Duodenal mucosa (tissue), 2 donors: Measurements from ENCODE around the gene CCBE1.
A peak's percentile ranks its signal among the peaks of the same experiment; 100 is the strongest.
"Not testable (repeated sequence)": the region's sequence is repeated elsewhere in the genome, so short reads cannot be mapped to it uniquely, and the experiment has no call there.

Experiments
- H3K27ac ChIP-seq: one replicate; pipeline ENCODE4 v1.7.0; 2013; ENCODE audit warnings: low read depth, low read length
- H3K27me3 ChIP-seq, 2 donors: one replicate each; pipeline ENCODE4 v1.7.0; 2013; ENCODE audit warnings: low read length in 2 of 2, control low read depth in 1 of 2; ENCODE audit not compliant: insufficient read depth in 2 of 2, control insufficient read depth in 1 of 2
- H3K36me3 ChIP-seq, 2 donors: one replicate each; pipeline ENCODE4 v1.7.0; 2013; ENCODE audit warnings: low read length in 2 of 2, control low read depth in 1 of 2; ENCODE audit not compliant: insufficient read depth in 2 of 2, control insufficient read depth in 1 of 2
- H3K4me1 ChIP-seq, 2 donors: one replicate each; pipeline ENCODE4 v1.7.0; 2013; ENCODE audit warnings: low read length in 2 of 2, control low read depth in 1 of 2; ENCODE audit not compliant: insufficient read depth in 2 of 2, control insufficient read depth in 1 of 2
- H3K4me3 ChIP-seq, 2 donors: one replicate each; pipeline ENCODE4 v1.7.0; 2013; ENCODE audit warnings: low read length in 2 of 2, low read depth in 1 of 2
- H3K9ac ChIP-seq, 2 donors: one replicate each; pipeline ENCODE4 v1.7.0; 2013; ENCODE audit warnings: low read length in 2 of 2, low read depth in 1 of 2
- H3K9me3 ChIP-seq, 2 donors: one replicate each; pipeline ENCODE4 v1.7.0; 2013; ENCODE audit warnings: low read length in 2 of 2, control low read depth in 1 of 2; ENCODE audit not compliant: control insufficient read depth in 1 of 2

Gene CCBE1

GRCh38 chr18:59660366-59660765 lies 36.9 kb downstream of the CCBE1 start:
- H3K27me3 ChIP-seq: no peaks in the 10 kb centered on the region
- no peaks in the 10 kb centered on the region for H3K36me3 ChIP-seq
- no peak overlapping the region for H3K9ac ChIP-seq
- no peak overlapping the region for H3K4me3 ChIP-seq
- no peaks in the 10 kb centered on the region for H3K4me1 ChIP-seq
- no peaks in the 10 kb centered on the region for H3K9me3 ChIP-seq
- no peak overlapping the region for H3K27ac ChIP-seq

- H3K4me3 ChIP-seq: peak overlapping the region in 1 of 2 donors; percentile 19
- no peaks in the 10 kb centered on the region for H3K9me3 ChIP-seq
- no peaks in the 10 kb centered on the region for H3K27me3 ChIP-seq
- no peak overlapping the region for H3K27ac ChIP-seq
- no peak overlapping the region for H3K9ac ChIP-seq
- H3K4me1 ChIP-seq: no peaks in the 10 kb centered on the region
- H3K36me3 ChIP-seq: no peaks in the 10 kb centered on the region
Measured at GRCh38 chr18:59659508-59660170, 37.6 kb downstream of the CCBE1 start.

- H3K4me3 ChIP-seq: no peak overlapping the region
- no peak overlapping the region for H3K27ac ChIP-seq
- H3K9ac ChIP-seq: no peak overlapping the region
- H3K27me3 ChIP-seq: no peaks in the 10 kb centered on the region
- no peaks in the 10 kb centered on the region for H3K36me3 ChIP-seq
- H3K4me1 ChIP-seq: no peaks in the 10 kb centered on the region
- H3K9me3 ChIP-seq: no peaks in the 10 kb centered on the region
Measured at GRCh38 chr18:59658941-59659340, 38.3 kb downstream of the CCBE1 start.

GRCh38 chr18:59657012-59657411 lies 40.2 kb downstream of the CCBE1 start:
- Histone ChIP-seq H3K4me3 (no peak overlapping the region), H3K27ac (no peak overlapping the region)

GRCh38 chr18:59656373-59656887 lies 40.8 kb downstream of the CCBE1 start:
- Histone ChIP-seq H3K4me3 (no peak overlapping the region), H3K27me3 (no peaks in the 10 kb centered on the region), H3K9ac (no peak overlapping the region), H3K9me3 (no peaks in the 10 kb centered on the region), H3K27ac (no peak overlapping the region), H3K36me3 (no peaks in the 10 kb centered on the region), H3K4me1 (no peaks in the 10 kb centered on the region)

More at GRCh38 chr18:59657012-59657411, 40.2 kb downstream of the CCBE1 start:
- H3K36me3 ChIP-seq: no peaks in the 10 kb centered on the region
- H3K9me3 ChIP-seq: no peaks in the 10 kb centered on the region
- no peaks in the 10 kb centered on the region for H3K4me1 ChIP-seq
- no peaks in the 10 kb centered on the region for H3K27me3 ChIP-seq
- no peak overlapping the region for H3K9ac ChIP-seq

- no peaks in the 10 kb centered on the region for H3K9me3 ChIP-seq
- H3K9ac ChIP-seq: no peak overlapping the region
- H3K36me3 ChIP-seq: no peaks in the 10 kb centered on the region
- H3K27me3 ChIP-seq: no peaks in the 10 kb centered on the region
- H3K4me3 ChIP-seq: no peak overlapping the region
- no peaks in the 10 kb centered on the region for H3K4me1 ChIP-seq
- no peak overlapping the region for H3K27ac ChIP-seq
Measured at GRCh38 chr18:59655676-59656075, 41.5 kb downstream of the CCBE1 start.

- no peak overlapping the region for H3K27ac ChIP-seq
- no peaks in the 10 kb centered on the region for H3K9me3 ChIP-seq
- H3K27me3 ChIP-seq: peaks cover 0 to 3% of the 10 kb centered on the region in 2 donors
- no peaks in the 10 kb centered on the region for H3K4me1 ChIP-seq
- no peaks in the 10 kb centered on the region for H3K36me3 ChIP-seq
- no peak overlapping the region for H3K4me3 ChIP-seq
- no peak overlapping the region for H3K9ac ChIP-seq
Measured at GRCh38 chr18:59651071-59651470, 46.2 kb downstream of the CCBE1 start.

GRCh38 chr18:59650266-59650820 lies 46.9 kb downstream of the CCBE1 start:
- Histone ChIP-seq H3K9ac (no peak overlapping the region), H3K36me3 (no peaks in the 10 kb centered on the region), H3K27ac (no peak overlapping the region), H3K9me3 (no peaks in the 10 kb centered on the region), H3K27me3 (peaks cover 0 to 3% of the 10 kb centered on the region in 2 donors), H3K4me1 (no peaks in the 10 kb centered on the region), H3K4me3 (no peak overlapping the region)

- no peaks in the 10 kb centered on the region for H3K9me3 ChIP-seq
- no peaks in the 10 kb centered on the region for H3K4me1 ChIP-seq
- peaks cover 0 to 3% of the 10 kb centered on the region in 2 donors for H3K27me3 ChIP-seq
- H3K36me3 ChIP-seq: no peaks in the 10 kb centered on the region
- no peak overlapping the region for H3K9ac ChIP-seq
- no peak overlapping the region for H3K27ac ChIP-seq
- no peak overlapping the region for H3K4me3 ChIP-seq
Measured at GRCh38 chr18:59649591-59649990, 47.6 kb downstream of the CCBE1 start.

GRCh38 chr18:59648469-59648868 lies 48.8 kb downstream of the CCBE1 start:
- not testable (repeated sequence) for H3K27ac ChIP-seq, H3K4me3 ChIP-seq, H3K4me1 ChIP-seq, H3K36me3 ChIP-seq, H3K27me3 ChIP-seq, H3K9me3 ChIP-seq, H3K9ac ChIP-seq
